ENCODE data around the gene SLC13A1.

- TF ChIP-seq POLR2A (IDR thresholded peaks at IDR 0.05) (no peak), EP300 (IDR thresholded peaks at IDR 0.05) (no peak)
Observed at GRCh38 chr7:123218866-123219265, 19.1 kb upstream of the SLC13A1 start.
